H1 (cell line): Measurements from ENCODE around the gene TAMALIN. TPM values are rescaled to one million over a fixed set of nuclear protein-coding genes. Genes with fewer than 3 reads are reported as not detected.
A peak's percentile ranks its signal among the peaks of the same experiment; 100 is the strongest.

ENCODE experiments used
- TAF7 ChIP-seq: optimal IDR thresholded peaks from 2 replicates; pipeline ENCODE3; 2011; ENCODE audit warnings: low read depth, mild to moderate bottlenecking, inconsistent platforms, low read length, moderate library complexity, borderline replicate concordance
- ZNF274 ChIP-seq: IDR thresholded peaks from 2 replicates; pipeline ENCODE4 v1.7.0; 2012; ENCODE audit warnings: low read length, borderline replicate concordance; ENCODE audit errors: extremely low read depth
- polyA plus RNA-seq, 7 experiments: library from polyadenylated mRNA; depleted of rRNA in 3 of 7; stranded (reverse) in 5 of 7; unstranded in 2 of 7; fragments of >200 nt in 5 of 7; fragments of 200-250 nt in 2 of 7; gene quantifications; 1 replicate in 5 of 7; 2 replicates in 1 of 7; 4 replicates in 1 of 7; pipeline versions ENCODE4 v1.2.1 to v1.2.3, GENCODE V29; 2011 to 2013; ENCODE audit warnings: missing spikeins in 2 of 7, mixed read lengths in 2 of 7
- total RNA-seq: library from RNA; stranded (reverse); fragmentation: NEBNext Ultra II Directional; extraction: Animal tissue kit (Norgen Biotek cat#: 25700); gene quantifications from 2 replicates; pipeline ENCODE4 v1.2.1, GENCODE V29; 2021
- TF ChIP-seq, protein P1 (sequence below), 3 experiments: IDR thresholded peaks; 1 replicate in 2 of 3; 2 replicates in 1 of 3; pipeline versions ENCODE4 v1.5.1 to v1.6.1; 2011; ENCODE audit warnings: low read length in 3 of 3, mild to moderate bottlenecking in 3 of 3, inconsistent platforms in 2 of 3, low read depth in 1 of 3, moderate library complexity in 1 of 3; ENCODE audit not compliant: insufficient read depth in 1 of 3; ENCODE audit errors: control extremely low read depth in 1 of 3

The TAMALIN gene
- total and polyA plus RNA-seq, 2 of the 8 experiments (the other 6 are each of a cell fraction or from before 2014, with no cell fraction given) = 2.6 to 4.9 TPM

DNA sequence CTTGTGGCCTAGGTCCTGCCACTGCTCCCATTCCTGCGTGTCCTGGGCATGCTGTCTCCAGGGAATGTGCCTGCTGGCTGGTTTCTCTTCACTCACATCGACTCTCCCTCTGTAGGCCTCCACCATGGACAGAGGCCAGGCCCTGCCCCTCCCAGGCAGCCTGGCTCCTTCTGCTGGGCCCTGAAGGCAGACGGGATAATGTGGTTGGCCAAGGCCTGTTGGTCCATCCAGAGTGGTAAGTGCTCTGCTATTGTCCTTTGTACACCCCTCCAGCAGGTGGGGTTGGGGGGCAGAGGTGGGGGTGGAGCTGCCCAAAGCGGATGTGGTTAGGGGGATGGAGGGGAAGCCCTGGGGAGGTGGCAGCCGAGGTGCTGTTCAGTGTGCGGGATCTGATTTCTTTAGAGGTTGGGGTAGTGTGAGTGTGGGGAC is 35.0 kb downstream of the TAMALIN start (continued):
- TF ChIP-seq ZNF274 (no peak), TAF7 (no peak)
- TF ChIP-seq, protein P1, sequence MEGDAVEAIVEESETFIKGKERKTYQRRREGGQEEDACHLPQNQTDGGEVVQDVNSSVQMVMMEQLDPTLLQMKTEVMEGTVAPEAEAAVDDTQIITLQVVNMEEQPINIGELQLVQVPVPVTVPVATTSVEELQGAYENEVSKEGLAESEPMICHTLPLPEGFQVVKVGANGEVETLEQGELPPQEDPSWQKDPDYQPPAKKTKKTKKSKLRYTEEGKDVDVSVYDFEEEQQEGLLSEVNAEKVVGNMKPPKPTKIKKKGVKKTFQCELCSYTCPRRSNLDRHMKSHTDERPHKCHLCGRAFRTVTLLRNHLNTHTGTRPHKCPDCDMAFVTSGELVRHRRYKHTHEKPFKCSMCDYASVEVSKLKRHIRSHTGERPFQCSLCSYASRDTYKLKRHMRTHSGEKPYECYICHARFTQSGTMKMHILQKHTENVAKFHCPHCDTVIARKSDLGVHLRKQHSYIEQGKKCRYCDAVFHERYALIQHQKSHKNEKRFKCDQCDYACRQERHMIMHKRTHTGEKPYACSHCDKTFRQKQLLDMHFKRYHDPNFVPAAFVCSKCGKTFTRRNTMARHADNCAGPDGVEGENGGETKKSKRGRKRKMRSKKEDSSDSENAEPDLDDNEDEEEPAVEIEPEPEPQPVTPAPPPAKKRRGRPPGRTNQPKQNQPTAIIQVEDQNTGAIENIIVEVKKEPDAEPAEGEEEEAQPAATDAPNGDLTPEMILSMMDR (IDR thresholded peaks at IDR 0.05; ENCODE audit: control extremely low read depth in 1 of 3, insufficient read depth in 1 of 3, low read depth in 1 of 3, low read length in 3 of 3) = peak in 1 of 3 experiments; percentile 2; a peak in 1 of 4 replicates
- TF ChIP-seq, all 59 proteins: peak for 2
